H1 (cell line): ENCODE measurements around the gene GPC3. TPM values are rescaled to one million over a fixed set of nuclear protein-coding genes. Genes with fewer than 3 reads are reported as not detected.

ENCODE experiments used
- RBBP5 ChIP-seq: IDR thresholded peaks from 2 replicates; pipeline ENCODE4 v1.7.1; 2012; ENCODE audit warnings: low read depth, mild to moderate bottlenecking, inconsistent platforms, low read length, moderate library complexity, borderline replicate concordance
- SUZ12 ChIP-seq: fragments of 200-600 bp; sonication (generic); IDR thresholded peaks from 2 replicates; pipeline ENCODE4 v1.6.1; 2012; ENCODE audit warnings: mild to moderate bottlenecking, inconsistent platforms, low read length, moderate library complexity, mixed read lengths
- TCF12 ChIP-seq: IDR thresholded peaks from 2 replicates; pipeline ENCODE4 v1.6.1; 2011; ENCODE audit warnings: low read depth, mild to moderate bottlenecking, low read length
- polyA plus RNA-seq, 7 experiments: library from polyadenylated mRNA; depleted of rRNA in 3 of 7; stranded (reverse) in 5 of 7; unstranded in 2 of 7; fragments of >200 nt in 5 of 7; fragments of 200-250 nt in 2 of 7; gene quantifications; 1 replicate in 5 of 7; 2 replicates in 1 of 7; 4 replicates in 1 of 7; pipeline versions ENCODE4 v1.2.1 to v1.2.3, GENCODE V29; 2011 to 2013; ENCODE audit warnings: missing spikeins in 2 of 7, mixed read lengths in 2 of 7
- total RNA-seq: library from RNA; stranded (reverse); fragmentation: NEBNext Ultra II Directional; extraction: Animal tissue kit (Norgen Biotek cat#: 25700); gene quantifications from 2 replicates; pipeline ENCODE4 v1.2.1, GENCODE V29; 2021
- TF ChIP-seq, protein P1 (sequence below): fragments of 300-600 bp; sonication (generic); IDR thresholded peaks from 2 replicates; pipeline ENCODE4 v1.7.1; 2012; ENCODE audit warnings: low read length, moderate library complexity, mild to moderate bottlenecking, inconsistent platforms; ENCODE audit not compliant: insufficient replicate concordance

Gene GPC3
- total and polyA plus RNA-seq, 2 of the 8 experiments (the other 6 are each of a cell fraction or from before 2014, with no cell fraction given), result 64.8 to 71.9 TPM

DNA sequence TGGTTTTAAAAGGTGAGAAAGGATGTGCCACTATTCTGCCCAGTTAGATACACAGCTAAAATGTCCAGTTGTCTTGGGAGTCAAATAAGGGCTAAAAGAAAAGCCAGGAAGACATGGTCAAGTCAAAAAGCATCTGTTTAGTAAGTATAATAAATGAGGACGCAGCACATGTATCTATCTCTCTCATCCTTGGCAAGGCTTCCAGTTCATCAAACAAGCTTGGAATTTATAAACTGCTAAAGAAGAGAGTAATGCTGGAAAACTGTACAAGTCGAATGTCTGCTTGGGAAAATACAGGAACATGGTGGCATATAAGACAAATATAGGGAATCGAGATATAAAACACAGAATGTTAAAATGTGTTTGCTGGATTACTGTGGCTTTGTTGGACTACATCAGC, 106.7 kb downstream of the GPC3 start (continued):
- TF ChIP-seq, protein P1, sequence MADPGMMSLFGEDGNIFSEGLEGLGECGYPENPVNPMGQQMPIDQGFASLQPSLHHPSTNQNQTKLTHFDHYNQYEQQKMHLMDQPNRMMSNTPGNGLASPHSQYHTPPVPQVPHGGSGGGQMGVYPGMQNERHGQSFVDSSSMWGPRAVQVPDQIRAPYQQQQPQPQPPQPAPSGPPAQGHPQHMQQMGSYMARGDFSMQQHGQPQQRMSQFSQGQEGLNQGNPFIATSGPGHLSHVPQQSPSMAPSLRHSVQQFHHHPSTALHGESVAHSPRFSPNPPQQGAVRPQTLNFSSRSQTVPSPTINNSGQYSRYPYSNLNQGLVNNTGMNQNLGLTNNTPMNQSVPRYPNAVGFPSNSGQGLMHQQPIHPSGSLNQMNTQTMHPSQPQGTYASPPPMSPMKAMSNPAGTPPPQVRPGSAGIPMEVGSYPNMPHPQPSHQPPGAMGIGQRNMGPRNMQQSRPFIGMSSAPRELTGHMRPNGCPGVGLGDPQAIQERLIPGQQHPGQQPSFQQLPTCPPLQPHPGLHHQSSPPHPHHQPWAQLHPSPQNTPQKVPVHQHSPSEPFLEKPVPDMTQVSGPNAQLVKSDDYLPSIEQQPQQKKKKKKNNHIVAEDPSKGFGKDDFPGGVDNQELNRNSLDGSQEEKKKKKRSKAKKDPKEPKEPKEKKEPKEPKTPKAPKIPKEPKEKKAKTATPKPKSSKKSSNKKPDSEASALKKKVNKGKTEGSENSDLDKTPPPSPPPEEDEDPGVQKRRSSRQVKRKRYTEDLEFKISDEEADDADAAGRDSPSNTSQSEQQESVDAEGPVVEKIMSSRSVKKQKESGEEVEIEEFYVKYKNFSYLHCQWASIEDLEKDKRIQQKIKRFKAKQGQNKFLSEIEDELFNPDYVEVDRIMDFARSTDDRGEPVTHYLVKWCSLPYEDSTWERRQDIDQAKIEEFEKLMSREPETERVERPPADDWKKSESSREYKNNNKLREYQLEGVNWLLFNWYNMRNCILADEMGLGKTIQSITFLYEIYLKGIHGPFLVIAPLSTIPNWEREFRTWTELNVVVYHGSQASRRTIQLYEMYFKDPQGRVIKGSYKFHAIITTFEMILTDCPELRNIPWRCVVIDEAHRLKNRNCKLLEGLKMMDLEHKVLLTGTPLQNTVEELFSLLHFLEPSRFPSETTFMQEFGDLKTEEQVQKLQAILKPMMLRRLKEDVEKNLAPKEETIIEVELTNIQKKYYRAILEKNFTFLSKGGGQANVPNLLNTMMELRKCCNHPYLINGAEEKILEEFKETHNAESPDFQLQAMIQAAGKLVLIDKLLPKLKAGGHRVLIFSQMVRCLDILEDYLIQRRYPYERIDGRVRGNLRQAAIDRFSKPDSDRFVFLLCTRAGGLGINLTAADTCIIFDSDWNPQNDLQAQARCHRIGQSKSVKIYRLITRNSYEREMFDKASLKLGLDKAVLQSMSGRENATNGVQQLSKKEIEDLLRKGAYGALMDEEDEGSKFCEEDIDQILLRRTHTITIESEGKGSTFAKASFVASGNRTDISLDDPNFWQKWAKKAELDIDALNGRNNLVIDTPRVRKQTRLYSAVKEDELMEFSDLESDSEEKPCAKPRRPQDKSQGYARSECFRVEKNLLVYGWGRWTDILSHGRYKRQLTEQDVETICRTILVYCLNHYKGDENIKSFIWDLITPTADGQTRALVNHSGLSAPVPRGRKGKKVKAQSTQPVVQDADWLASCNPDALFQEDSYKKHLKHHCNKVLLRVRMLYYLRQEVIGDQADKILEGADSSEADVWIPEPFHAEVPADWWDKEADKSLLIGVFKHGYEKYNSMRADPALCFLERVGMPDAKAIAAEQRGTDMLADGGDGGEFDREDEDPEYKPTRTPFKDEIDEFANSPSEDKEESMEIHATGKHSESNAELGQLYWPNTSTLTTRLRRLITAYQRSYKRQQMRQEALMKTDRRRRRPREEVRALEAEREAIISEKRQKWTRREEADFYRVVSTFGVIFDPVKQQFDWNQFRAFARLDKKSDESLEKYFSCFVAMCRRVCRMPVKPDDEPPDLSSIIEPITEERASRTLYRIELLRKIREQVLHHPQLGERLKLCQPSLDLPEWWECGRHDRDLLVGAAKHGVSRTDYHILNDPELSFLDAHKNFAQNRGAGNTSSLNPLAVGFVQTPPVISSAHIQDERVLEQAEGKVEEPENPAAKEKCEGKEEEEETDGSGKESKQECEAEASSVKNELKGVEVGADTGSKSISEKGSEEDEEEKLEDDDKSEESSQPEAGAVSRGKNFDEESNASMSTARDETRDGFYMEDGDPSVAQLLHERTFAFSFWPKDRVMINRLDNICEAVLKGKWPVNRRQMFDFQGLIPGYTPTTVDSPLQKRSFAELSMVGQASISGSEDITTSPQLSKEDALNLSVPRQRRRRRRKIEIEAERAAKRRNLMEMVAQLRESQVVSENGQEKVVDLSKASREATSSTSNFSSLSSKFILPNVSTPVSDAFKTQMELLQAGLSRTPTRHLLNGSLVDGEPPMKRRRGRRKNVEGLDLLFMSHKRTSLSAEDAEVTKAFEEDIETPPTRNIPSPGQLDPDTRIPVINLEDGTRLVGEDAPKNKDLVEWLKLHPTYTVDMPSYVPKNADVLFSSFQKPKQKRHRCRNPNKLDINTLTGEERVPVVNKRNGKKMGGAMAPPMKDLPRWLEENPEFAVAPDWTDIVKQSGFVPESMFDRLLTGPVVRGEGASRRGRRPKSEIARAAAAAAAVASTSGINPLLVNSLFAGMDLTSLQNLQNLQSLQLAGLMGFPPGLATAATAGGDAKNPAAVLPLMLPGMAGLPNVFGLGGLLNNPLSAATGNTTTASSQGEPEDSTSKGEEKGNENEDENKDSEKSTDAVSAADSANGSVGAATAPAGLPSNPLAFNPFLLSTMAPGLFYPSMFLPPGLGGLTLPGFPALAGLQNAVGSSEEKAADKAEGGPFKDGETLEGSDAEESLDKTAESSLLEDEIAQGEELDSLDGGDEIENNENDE, result no peak
- TF ChIP-seq RBBP5 (no peak), SUZ12 (no peak), TCF12 (no peak)
